NT2/D1 (cell line): ENCODE measurements around the gene ATP11C.

Source experiments
- SUZ12 ChIP-seq: IDR thresholded peaks from 2 replicates; pipeline ENCODE4 v1.6.1; 2011; ENCODE audit not compliant: insufficient read length, insufficient read depth; ENCODE audit errors: extremely low read depth
- YY1 ChIP-seq: IDR thresholded peaks from 2 replicates; pipeline ENCODE4 v1.6.1; 2011; ENCODE audit not compliant: insufficient read length, insufficient read depth
- ZNF274 ChIP-seq: IDR thresholded peaks from 2 replicates; pipeline ENCODE4 v1.6.1; 2011; ENCODE audit warnings: mild to moderate bottlenecking, low read depth, low read length

GRCh38 chrX:139881572-139881971, 51.3 kb downstream of the ATP11C start:
- TF ChIP-seq YY1, result no peak
- TF ChIP-seq SUZ12, result no peak
- no peak for TF ChIP-seq ZNF274
